K562 (cell line): ENCODE data around the gene DNAH17. TPM values are rescaled to one million over a fixed set of nuclear protein-coding genes. Genes with fewer than 3 reads are reported as not detected.
A peak's percentile ranks its signal among the peaks of the same experiment; 100 is the strongest.

Experiments used
- CBX1 ChIP-seq: sonication (generic); IDR thresholded peaks from 2 replicates; pipeline ENCODE4 v1.6.1; 2016; ENCODE audit warnings: antibody characterized with exemption, low read depth, mild to moderate bottlenecking
- GTF2A2 ChIP-seq: IDR thresholded peaks from 2 replicates; pipeline ENCODE4 v1.6.1; 2016; ENCODE audit warnings: mild to moderate bottlenecking, missing genetic modification characterization, missing compliant biosample characterization
- MEIS2 ChIP-seq: fragments of 450-650 bp; IDR thresholded peaks from 2 replicates; pipeline ENCODE4 v1.6.1; 2014; ENCODE audit warnings: mild to moderate bottlenecking; ENCODE audit not compliant: partially characterized antibody
- MTF1 ChIP-seq: fragments of 250-450 bp; sonication (Bioruptor Pico); IDR thresholded peaks from 2 replicates; pipeline ENCODE4 v1.9.0; 2021; ENCODE audit warnings: moderate library complexity, mild to moderate bottlenecking, inconsistent platforms, borderline replicate concordance
- NR3C1 ChIP-seq: sonication (generic); formaldehyde crosslinking; IDR thresholded peaks from 2 replicates; pipeline ENCODE4 v1.8.1; 2022; ENCODE audit warnings: missing genetic modification reagents
- STAT5B ChIP-seq: fragments of 250-450 bp; sonication (Bioruptor Pico); IDR thresholded peaks from 2 replicates; pipeline ENCODE4 v1.8.0; 2021; ENCODE audit warnings: mild to moderate bottlenecking, inconsistent platforms
- TCF3 ChIP-seq: sonication (generic); formaldehyde crosslinking; IDR thresholded peaks from 2 replicates; pipeline ENCODE4 v1.4.0; 2020; ENCODE audit warnings: mild to moderate bottlenecking, missing genetic modification reagents
- polyA plus RNA-seq, 8 experiments: library from polyadenylated mRNA; depleted of rRNA in 4 of 8; stranded (reverse) in 5 of 8; unstranded in 3 of 8; fragments of >200 nt; fragmentation: Nextera tagmentation in 2 of 8; fragmentation: Illumina TruSeq in 1 of 8; extraction: Ambion mirVana in 2 of 8; extraction: Trizol in 1 of 8; gene quantifications; 2 replicates each; pipeline versions ENCODE4 v1.2.1 to v1.2.3, GENCODE V29; 2011 to 2014; ENCODE audit warnings: inconsistent platforms in 1 of 8, missing spikeins in 1 of 8
- total RNA-seq, 7 experiments: library from RNA; depleted of rRNA in 6 of 7; stranded (reverse); fragments of >200 nt in 6 of 7; fragmentation: Illumina TruSeq in 2 of 7; extraction: Trizol in 2 of 7; gene quantifications; 2 replicates each; pipeline versions ENCODE4 v1.2.1 to v1.2.3, GENCODE V29; 2011 to 2021; ENCODE audit warnings: low replicate concordance in 1 of 7
- TF ChIP-seq, protein P1 (sequence below), 2 experiments: IDR thresholded peaks in 1 of 2; conservative IDR thresholded peaks in 1 of 2; 2 replicates each; pipeline ENCODE4 v1.6.1; 2016; ENCODE audit warnings: low read depth in 2 of 2, mild to moderate bottlenecking in 1 of 2, missing compliant biosample characterization in 1 of 2, missing genetic modification characterization in 1 of 2, moderate library complexity in 1 of 2
- TF ChIP-seq, protein P2 (sequence below): fragments of 250-450 bp; sonication (Bioruptor Pico); IDR thresholded peaks from 2 replicates; pipeline ENCODE4 v1.9.0; 2021; ENCODE audit warnings: mild to moderate bottlenecking, inconsistent platforms
- TF ChIP-seq, protein P3 (sequence below), 2 experiments: fragments of 450-650 bp; IDR thresholded peaks; 2 replicates each; pipeline ENCODE4 v1.6.1; 2018; ENCODE audit warnings: mild to moderate bottlenecking in 2 of 2, low read depth in 1 of 2; ENCODE audit not compliant: partially characterized antibody in 2 of 2
- TF ChIP-seq, protein P4 (sequence below): fragments of 450-650 bp; formaldehyde crosslinking; IDR thresholded peaks from 2 replicates; pipeline ENCODE4 v1.4.0; 2020; ENCODE audit warnings: mild to moderate bottlenecking, moderate library complexity
- TF ChIP-seq, protein P5 (sequence below): fragments of 250-450 bp; sonication (Bioruptor Pico); IDR thresholded peaks from 2 replicates; pipeline ENCODE4 v1.5.0; 2020; ENCODE audit warnings: mild to moderate bottlenecking
- TF ChIP-seq, protein P6 (sequence below): fragments of 450-650 bp; IDR thresholded peaks from 2 replicates; pipeline ENCODE4 v1.6.1; 2016; ENCODE audit warnings: missing biosample characterization, missing genetic modification characterization

The DNAH17 gene
- total and polyA plus RNA-seq, 9 of the 15 experiments (the other 6 are each of a cell fraction or from before 2014, with no cell fraction given) = under 0.01 to 0.06 (median 0.03) TPM; not detected in 5

DNA sequence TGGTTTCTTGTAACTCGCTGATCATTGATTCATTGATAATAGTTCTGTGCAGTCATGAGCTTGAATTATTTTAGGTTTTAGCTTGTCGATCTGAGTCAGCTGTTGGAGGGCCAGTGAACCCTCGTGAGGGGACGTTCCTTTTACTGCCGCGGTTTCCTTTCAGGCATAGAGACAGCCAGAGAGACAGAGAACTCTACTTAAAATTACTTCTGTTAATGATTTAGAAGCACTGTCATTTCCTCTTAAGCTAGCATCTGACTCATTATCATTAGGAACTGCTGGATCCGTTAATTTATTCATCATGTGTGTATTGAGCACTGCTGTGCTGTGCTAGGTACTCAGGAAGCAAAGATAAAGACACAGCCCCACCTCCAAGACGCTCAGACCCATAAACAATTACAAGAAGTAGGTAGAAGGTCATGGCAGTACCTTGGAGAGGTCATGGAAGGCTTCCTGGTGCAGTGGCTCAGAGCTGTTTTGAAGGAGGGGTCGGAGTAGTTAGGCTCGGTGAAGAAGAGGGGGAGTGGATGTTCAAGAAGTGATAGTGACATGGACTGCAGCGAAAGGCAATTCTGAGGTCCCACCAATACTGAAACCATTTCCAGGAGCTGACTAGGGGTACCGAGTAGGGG is 195.5 kb downstream of the DNAH17 start (continued):
- TF ChIP-seq, protein P1, sequence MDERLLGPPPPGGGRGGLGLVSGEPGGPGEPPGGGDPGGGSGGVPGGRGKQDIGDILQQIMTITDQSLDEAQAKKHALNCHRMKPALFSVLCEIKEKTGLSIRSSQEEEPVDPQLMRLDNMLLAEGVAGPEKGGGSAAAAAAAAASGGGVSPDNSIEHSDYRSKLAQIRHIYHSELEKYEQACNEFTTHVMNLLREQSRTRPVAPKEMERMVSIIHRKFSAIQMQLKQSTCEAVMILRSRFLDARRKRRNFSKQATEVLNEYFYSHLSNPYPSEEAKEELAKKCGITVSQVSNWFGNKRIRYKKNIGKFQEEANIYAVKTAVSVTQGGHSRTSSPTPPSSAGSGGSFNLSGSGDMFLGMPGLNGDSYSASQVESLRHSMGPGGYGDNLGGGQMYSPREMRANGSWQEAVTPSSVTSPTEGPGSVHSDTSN (CRISPR knock-in tag; IDR thresholded peaks at IDR 0.05; ENCODE audit: low read depth) = no peak
- TF ChIP-seq, protein P1 (tag; conservative IDR thresholded peaks at IDR 0.05; ENCODE audit: low read depth) = no peak
- TF ChIP-seq MTF1 (no peak), STAT5B (no peak), MEIS2 (peak; percentile 64), CBX1 (no peak), NR3C1 (CRISPR knock-in tag) (no peak), TCF3 (CRISPR knock-in tag) (peak; percentile 39), GTF2A2 (tag) (no peak)
- TF ChIP-seq, protein P2, sequence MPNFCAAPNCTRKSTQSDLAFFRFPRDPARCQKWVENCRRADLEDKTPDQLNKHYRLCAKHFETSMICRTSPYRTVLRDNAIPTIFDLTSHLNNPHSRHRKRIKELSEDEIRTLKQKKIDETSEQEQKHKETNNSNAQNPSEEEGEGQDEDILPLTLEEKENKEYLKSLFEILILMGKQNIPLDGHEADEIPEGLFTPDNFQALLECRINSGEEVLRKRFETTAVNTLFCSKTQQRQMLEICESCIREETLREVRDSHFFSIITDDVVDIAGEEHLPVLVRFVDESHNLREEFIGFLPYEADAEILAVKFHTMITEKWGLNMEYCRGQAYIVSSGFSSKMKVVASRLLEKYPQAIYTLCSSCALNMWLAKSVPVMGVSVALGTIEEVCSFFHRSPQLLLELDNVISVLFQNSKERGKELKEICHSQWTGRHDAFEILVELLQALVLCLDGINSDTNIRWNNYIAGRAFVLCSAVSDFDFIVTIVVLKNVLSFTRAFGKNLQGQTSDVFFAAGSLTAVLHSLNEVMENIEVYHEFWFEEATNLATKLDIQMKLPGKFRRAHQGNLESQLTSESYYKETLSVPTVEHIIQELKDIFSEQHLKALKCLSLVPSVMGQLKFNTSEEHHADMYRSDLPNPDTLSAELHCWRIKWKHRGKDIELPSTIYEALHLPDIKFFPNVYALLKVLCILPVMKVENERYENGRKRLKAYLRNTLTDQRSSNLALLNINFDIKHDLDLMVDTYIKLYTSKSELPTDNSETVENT = no peak
- TF ChIP-seq, protein P3, sequence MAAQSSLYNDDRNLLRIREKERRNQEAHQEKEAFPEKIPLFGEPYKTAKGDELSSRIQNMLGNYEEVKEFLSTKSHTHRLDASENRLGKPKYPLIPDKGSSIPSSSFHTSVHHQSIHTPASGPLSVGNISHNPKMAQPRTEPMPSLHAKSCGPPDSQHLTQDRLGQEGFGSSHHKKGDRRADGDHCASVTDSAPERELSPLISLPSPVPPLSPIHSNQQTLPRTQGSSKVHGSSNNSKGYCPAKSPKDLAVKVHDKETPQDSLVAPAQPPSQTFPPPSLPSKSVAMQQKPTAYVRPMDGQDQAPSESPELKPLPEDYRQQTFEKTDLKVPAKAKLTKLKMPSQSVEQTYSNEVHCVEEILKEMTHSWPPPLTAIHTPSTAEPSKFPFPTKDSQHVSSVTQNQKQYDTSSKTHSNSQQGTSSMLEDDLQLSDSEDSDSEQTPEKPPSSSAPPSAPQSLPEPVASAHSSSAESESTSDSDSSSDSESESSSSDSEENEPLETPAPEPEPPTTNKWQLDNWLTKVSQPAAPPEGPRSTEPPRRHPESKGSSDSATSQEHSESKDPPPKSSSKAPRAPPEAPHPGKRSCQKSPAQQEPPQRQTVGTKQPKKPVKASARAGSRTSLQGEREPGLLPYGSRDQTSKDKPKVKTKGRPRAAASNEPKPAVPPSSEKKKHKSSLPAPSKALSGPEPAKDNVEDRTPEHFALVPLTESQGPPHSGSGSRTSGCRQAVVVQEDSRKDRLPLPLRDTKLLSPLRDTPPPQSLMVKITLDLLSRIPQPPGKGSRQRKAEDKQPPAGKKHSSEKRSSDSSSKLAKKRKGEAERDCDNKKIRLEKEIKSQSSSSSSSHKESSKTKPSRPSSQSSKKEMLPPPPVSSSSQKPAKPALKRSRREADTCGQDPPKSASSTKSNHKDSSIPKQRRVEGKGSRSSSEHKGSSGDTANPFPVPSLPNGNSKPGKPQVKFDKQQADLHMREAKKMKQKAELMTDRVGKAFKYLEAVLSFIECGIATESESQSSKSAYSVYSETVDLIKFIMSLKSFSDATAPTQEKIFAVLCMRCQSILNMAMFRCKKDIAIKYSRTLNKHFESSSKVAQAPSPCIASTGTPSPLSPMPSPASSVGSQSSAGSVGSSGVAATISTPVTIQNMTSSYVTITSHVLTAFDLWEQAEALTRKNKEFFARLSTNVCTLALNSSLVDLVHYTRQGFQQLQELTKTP (IDR thresholded peaks at IDR 0.05; ENCODE audit: low read depth in 1 of 2, partially characterized antibody in 2 of 2) = peak in 1 of 2 experiments; percentile 46
- TF ChIP-seq, protein P4, sequence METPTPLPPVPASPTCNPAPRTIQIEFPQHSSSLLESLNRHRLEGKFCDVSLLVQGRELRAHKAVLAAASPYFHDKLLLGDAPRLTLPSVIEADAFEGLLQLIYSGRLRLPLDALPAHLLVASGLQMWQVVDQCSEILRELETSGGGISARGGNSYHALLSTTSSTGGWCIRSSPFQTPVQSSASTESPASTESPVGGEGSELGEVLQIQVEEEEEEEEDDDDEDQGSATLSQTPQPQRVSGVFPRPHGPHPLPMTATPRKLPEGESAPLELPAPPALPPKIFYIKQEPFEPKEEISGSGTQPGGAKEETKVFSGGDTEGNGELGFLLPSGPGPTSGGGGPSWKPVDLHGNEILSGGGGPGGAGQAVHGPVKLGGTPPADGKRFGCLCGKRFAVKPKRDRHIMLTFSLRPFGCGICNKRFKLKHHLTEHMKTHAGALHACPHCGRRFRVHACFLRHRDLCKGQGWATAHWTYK = no peak
- TF ChIP-seq, protein P5, sequence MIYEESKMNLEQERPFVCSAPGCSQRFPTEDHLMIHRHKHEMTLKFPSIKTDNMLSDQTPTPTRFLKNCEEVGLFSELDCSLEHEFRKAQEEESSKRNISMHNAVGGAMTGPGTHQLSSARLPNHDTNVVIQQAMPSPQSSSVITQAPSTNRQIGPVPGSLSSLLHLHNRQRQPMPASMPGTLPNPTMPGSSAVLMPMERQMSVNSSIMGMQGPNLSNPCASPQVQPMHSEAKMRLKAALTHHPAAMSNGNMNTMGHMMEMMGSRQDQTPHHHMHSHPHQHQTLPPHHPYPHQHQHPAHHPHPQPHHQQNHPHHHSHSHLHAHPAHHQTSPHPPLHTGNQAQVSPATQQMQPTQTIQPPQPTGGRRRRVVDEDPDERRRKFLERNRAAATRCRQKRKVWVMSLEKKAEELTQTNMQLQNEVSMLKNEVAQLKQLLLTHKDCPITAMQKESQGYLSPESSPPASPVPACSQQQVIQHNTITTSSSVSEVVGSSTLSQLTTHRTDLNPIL (CRISPR knock-in tag) = no peak
- TF ChIP-seq, protein P6, sequence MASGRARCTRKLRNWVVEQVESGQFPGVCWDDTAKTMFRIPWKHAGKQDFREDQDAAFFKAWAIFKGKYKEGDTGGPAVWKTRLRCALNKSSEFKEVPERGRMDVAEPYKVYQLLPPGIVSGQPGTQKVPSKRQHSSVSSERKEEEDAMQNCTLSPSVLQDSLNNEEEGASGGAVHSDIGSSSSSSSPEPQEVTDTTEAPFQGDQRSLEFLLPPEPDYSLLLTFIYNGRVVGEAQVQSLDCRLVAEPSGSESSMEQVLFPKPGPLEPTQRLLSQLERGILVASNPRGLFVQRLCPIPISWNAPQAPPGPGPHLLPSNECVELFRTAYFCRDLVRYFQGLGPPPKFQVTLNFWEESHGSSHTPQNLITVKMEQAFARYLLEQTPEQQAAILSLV (tag) = no peak
